ENCODE results near the gene OLA1.

The OLA1 gene

GRCh38 chr2:174153757-174154680, 94.3 kb downstream of the OLA1 start:
- no peaks in the 10 kb centered on the region for H3K27me3 ChIP-seq (ENCODE audit: control insufficient read depth, low read length)
- H4K20me1 ChIP-seq (ENCODE audit: control insufficient read depth, insufficient read depth, low read depth, low read length), result peaks cover 13% of the 10 kb centered on the region; the same call in 1 of the 2 replicates
- H3K36me3 ChIP-seq (ENCODE audit: control insufficient read depth, low read length), result peaks cover 18% of the 10 kb centered on the region

GRCh38 chr2:174149530-174149929, 98.8 kb downstream of the OLA1 start:
- no peaks in the 10 kb centered on the region for H3K9me2 ChIP-seq (replicated peaks; ENCODE audit: control insufficient read depth, low read length)
- no peaks in the 10 kb centered on the region for H3K36me3 ChIP-seq (ENCODE audit: control insufficient read depth, low read length)
- H3K27me3 ChIP-seq (ENCODE audit: control insufficient read depth, low read length), result no peaks in the 10 kb centered on the region
- H3K4me2 ChIP-seq (ENCODE audit: low read length), result no peak overlapping the region
- H4K20me1 ChIP-seq (ENCODE audit: control insufficient read depth, insufficient read depth, low read depth, low read length), result peaks cover 2% of the 10 kb centered on the region; the same call in 1 of the 2 replicates
- no peaks in the 10 kb centered on the region for H3K9me3 ChIP-seq (ENCODE audit: control insufficient read depth, insufficient read depth, low read length)
- no peak overlapping the region for H3K4me3 ChIP-seq (ENCODE audit: low read length)
- H3K79me2 ChIP-seq (ENCODE audit: control insufficient read depth, low read length), result peaks cover 46% of the 10 kb centered on the region
- no peak overlapping the region for H3K27ac ChIP-seq (ENCODE audit: low read depth, low read length)
- TF ChIP-seq EZH2phosphoT487 (IDR thresholded peaks at IDR 0.05; ENCODE audit: borderline replicate concordance, low read length), result no peak
- TF ChIP-seq CTCF (IDR thresholded peaks at IDR 0.05; ENCODE audit: low read depth, low read length, poor library complexity, severe bottlenecking), result no peak
- no peaks in the 10 kb centered on the region for H3K4me1 ChIP-seq (ENCODE audit: control insufficient read depth, low read length)
- no peaks in the 10 kb centered on the region for H3F3A ChIP-seq (ENCODE audit: control insufficient read depth, insufficient read depth)

More at GRCh38 chr2:174153757-174154680, 94.3 kb downstream of the OLA1 start:
- H3K79me2 ChIP-seq (ENCODE audit: control insufficient read depth, low read length), result peaks cover 34% of the 10 kb centered on the region
- no peak for TF ChIP-seq CTCF (IDR thresholded peaks at IDR 0.05; ENCODE audit: low read depth, low read length, poor library complexity, severe bottlenecking)
- no peak for TF ChIP-seq EZH2phosphoT487 (IDR thresholded peaks at IDR 0.05; ENCODE audit: borderline replicate concordance, low read length)
- no peak overlapping the region for H3K4me3 ChIP-seq (ENCODE audit: low read length)
- no peaks in the 10 kb centered on the region for H3K9me3 ChIP-seq (ENCODE audit: control insufficient read depth, insufficient read depth, low read length)
- no peaks in the 10 kb centered on the region for H3K9me2 ChIP-seq (replicated peaks; ENCODE audit: control insufficient read depth, low read length)
- H3F3A ChIP-seq (ENCODE audit: control insufficient read depth, insufficient read depth), result no peaks in the 10 kb centered on the region
- H3K27ac ChIP-seq (ENCODE audit: low read depth, low read length), result no peak overlapping the region
- H3K4me1 ChIP-seq (ENCODE audit: control insufficient read depth, low read length), result no peaks in the 10 kb centered on the region
- no peak overlapping the region for H3K4me2 ChIP-seq (ENCODE audit: low read length)

GRCh38 chr2:174148833-174149232, 99.5 kb downstream of the OLA1 start:
- Histone ChIP-seq H3K36me3 (ENCODE audit: control insufficient read depth, low read length) (no peaks in the 10 kb centered on the region), H3K27me3 (ENCODE audit: control insufficient read depth, low read length) (no peaks in the 10 kb centered on the region), H3K79me2 (ENCODE audit: control insufficient read depth, low read length) (peaks cover 47% of the 10 kb centered on the region), H3K4me1 (ENCODE audit: control insufficient read depth, low read length) (no peaks in the 10 kb centered on the region), H3K4me3 (ENCODE audit: low read length) (no peak overlapping the region), H3K4me2 (ENCODE audit: low read length) (no peak overlapping the region), H4K20me1 (ENCODE audit: control insufficient read depth, insufficient read depth, low read depth, low read length) (no peaks in the 10 kb centered on the region), H3F3A (ENCODE audit: control insufficient read depth, insufficient read depth) (no peaks in the 10 kb centered on the region), H3K27ac (ENCODE audit: low read depth, low read length) (no peak overlapping the region), H3K9me2 (replicated peaks; ENCODE audit: control insufficient read depth, low read length) (no peaks in the 10 kb centered on the region), H3K9me3 (ENCODE audit: control insufficient read depth, insufficient read depth, low read length) (no peaks in the 10 kb centered on the region)
- TF ChIP-seq EZH2phosphoT487 (IDR thresholded peaks at IDR 0.05; ENCODE audit: borderline replicate concordance, low read length) (no peak), CTCF (IDR thresholded peaks at IDR 0.05; ENCODE audit: low read depth, low read length, poor library complexity, severe bottlenecking) (no peak)
